GM23248 (cell line): ENCODE data around the gene CNTROB. TPM values are rescaled to one million over a fixed set of nuclear protein-coding genes. Genes with fewer than 3 reads are reported as not detected.
A peak's percentile ranks its signal among the peaks of the same experiment; 100 is the strongest.

ENCODE experiments used
- DNase-seq: peaks from one replicate; pipeline ENCODE4 v3.0.0-alpha.2; 2015
- H2AFZ ChIP-seq: fragments of 200-600 bp; sonication (generic); 2 replicates; pipeline ENCODE4 v1.6.1; 2016; ENCODE audit warnings: antibody characterized with exemption
- H3F3A ChIP-seq: fragments of 200-600 bp; sonication (generic); 2 replicates; pipeline ENCODE4 v1.6.1; 2016; ENCODE audit warnings: mild to moderate bottlenecking, antibody characterized with exemption, mixed run types; ENCODE audit not compliant: insufficient read depth
- H3K27ac ChIP-seq: fragments of 200-600 bp; sonication (generic); 2 replicates; pipeline ENCODE4 v1.5.1; 2016; ENCODE audit warnings: mild to moderate bottlenecking
- H3K27me3 ChIP-seq: fragments of 200-600 bp; sonication (generic); replicated peaks from 2 replicates; pipeline ENCODE4 v1.6.1; 2016; ENCODE audit warnings: mild to moderate bottlenecking; ENCODE audit not compliant: insufficient read depth
- H3K36me3 ChIP-seq: fragments of 200-600 bp; sonication (generic); 2 replicates; pipeline ENCODE4 v1.6.1; 2016; ENCODE audit warnings: low read depth, mild to moderate bottlenecking
- H3K4me1 ChIP-seq: fragments of 200-600 bp; sonication (generic); 2 replicates; pipeline ENCODE4 v1.6.1; 2016; ENCODE audit warnings: mild to moderate bottlenecking; ENCODE audit not compliant: insufficient read depth
- H3K4me2 ChIP-seq: fragments of 200-600 bp; sonication (generic); one replicate; pipeline ENCODE4 v1.6.1; 2016; ENCODE audit warnings: mild to moderate bottlenecking; ENCODE audit not compliant: unreplicated experiment
- H3K4me3 ChIP-seq: fragments of 200-600 bp; sonication (generic); 2 replicates; pipeline ENCODE4 v1.5.1; 2016; ENCODE audit warnings: mild to moderate bottlenecking
- H3K79me2 ChIP-seq: fragments of 200-600 bp; sonication (generic); 2 replicates; pipeline ENCODE4 v1.6.1; 2016; ENCODE audit warnings: mild to moderate bottlenecking; ENCODE audit not compliant: insufficient read depth
- H3K9ac ChIP-seq: fragments of 200-600 bp; sonication (generic); 2 replicates; pipeline ENCODE4 v1.6.1; 2016; ENCODE audit warnings: mild to moderate bottlenecking
- H3K9me2 ChIP-seq: fragments of 200-600 bp; sonication (generic); 2 replicates; pipeline ENCODE4 v1.6.1; 2016; ENCODE audit warnings: mixed run types, mild to moderate bottlenecking, moderate library complexity; ENCODE audit not compliant: insufficient read depth
- H3K9me3 ChIP-seq: fragments of 200-600 bp; sonication (generic); one replicate; pipeline ENCODE4 v1.6.1; 2017; ENCODE audit warnings: low read depth
- H4K20me1 ChIP-seq: fragments of 200-600 bp; sonication (generic); 2 replicates; pipeline ENCODE4 v1.6.0; 2016; ENCODE audit not compliant: insufficient read depth
- EZH2 ChIP-seq: fragments of 200-600 bp; sonication (generic); IDR thresholded peaks from 2 replicates; pipeline ENCODE4 v1.6.1; 2018; ENCODE audit warnings: antibody characterized with exemption, mild to moderate bottlenecking; ENCODE audit not compliant: insufficient read depth, poor library complexity, severe bottlenecking
- EZH2phosphoT487 ChIP-seq: fragments of 200-600 bp; sonication (generic); IDR thresholded peaks from 2 replicates; pipeline ENCODE4 v1.6.1; 2018; ENCODE audit warnings: antibody characterized with exemption, moderate library complexity, mild to moderate bottlenecking, low read depth; ENCODE audit not compliant: insufficient read depth
- WGBS, 2 experiments: methylation state at CpG; one replicate each; pipeline ENCODE4 v1.1.6; 2015 to 2017; ENCODE audit warnings: low lambda C conversion rate in 2 of 2, low coverage in 1 of 2; ENCODE audit errors: missing lambda C conversion rate in 2 of 2; 5-methylcytosine and 5-hydroxymethylcytosine counted together
- in situ Hi-C: fragments of 300-500 bp; cut with MboI; formaldehyde crosslinking; loops from 2 replicates; pipeline ENCODE4 v1.15.0; 2020
- polyA plus RNA-seq: library from polyadenylated mRNA; unstranded; fragments of >200 nt; fragmentation: Nextera tagmentation; extraction: Ambion mirVana; gene quantifications from 2 replicates; pipeline ENCODE4 v1.2.1, GENCODE V29; 2016
- total RNA-seq: library from RNA; depleted of rRNA; stranded (reverse); fragments of >200 nt; shearing (Covaris generic); gene quantifications from 2 replicates; pipeline ENCODE4 v1.2.3, GENCODE V29; 2014

The CNTROB gene
- total and polyA plus RNA-seq, 2 experiments from 2014 or later, result 17.9 to 21.2 TPM

- WGBS, 2 experiments, result 52 to 54% methylated on average over 18 of the region's 18 CpGs
- H3K9me2 ChIP-seq, result no peaks in the 10 kb centered on the region
- no peak for TF ChIP-seq EZH2
- no peak for TF ChIP-seq EZH2phosphoT487
- H3F3A ChIP-seq, result peaks cover 36% of the 10 kb centered on the region
- peaks cover 9% of the 10 kb centered on the region; the same call in 1 of the 2 replicates for H3K36me3 ChIP-seq
- peak within 1 kb of the TSS; percentile 86 for H3K4me2 ChIP-seq
- peak within 1 kb of the TSS; percentile 71 for H3K9ac ChIP-seq
- no peaks in the 10 kb centered on the region for H3K27me3 ChIP-seq
- in situ Hi-C loops, result no loop called here
- peaks cover 38% of the 10 kb centered on the region for H3K4me1 ChIP-seq
- peak within 1 kb of the TSS; percentile 73 for H2AFZ ChIP-seq
- H3K9me3 ChIP-seq, result no peaks in the 10 kb centered on the region
- no peaks in the 10 kb centered on the region for H4K20me1 ChIP-seq
- peak within 1 kb of the TSS; percentile 90 for H3K27ac ChIP-seq
- H3K79me2 ChIP-seq, result peaks cover 32% of the 10 kb centered on the region
- peak within 1 kb of the TSS; percentile 90 for H3K4me3 ChIP-seq
- peak; percentile 55 for DNase-seq
Measured at GRCh38 chr17:7888184-7888920, 43.7 kb upstream of the CNTROB start, which contains the start of gene CHD3. CHD3 (plus strand) TSS chr17:7888789; CDS start chr17:7889001, 212 bp downstream.

GRCh38 chr17:7889166-7889955 is 42.6 kb upstream of the CNTROB start:
- no peaks in the 10 kb centered on the region for H4K20me1 ChIP-seq
- H2AFZ ChIP-seq, result no peak overlapping the region
- TF ChIP-seq EZH2 (no peak), EZH2phosphoT487 (no peak)
- peaks cover 32% of the 10 kb centered on the region for H3K79me2 ChIP-seq
- peaks cover 32% of the 10 kb centered on the region for H3K4me1 ChIP-seq
- H3K9me3 ChIP-seq, result no peaks in the 10 kb centered on the region
- peak; percentile 96 for DNase-seq
- H3K27me3 ChIP-seq, result no peaks in the 10 kb centered on the region
- peaks cover 32% of the 10 kb centered on the region for H3F3A ChIP-seq
- WGBS, 2 experiments, result 41 to 42% methylated on average over 11 of the region's 11 CpGs
- peak overlapping the region; percentile 86 for H3K4me2 ChIP-seq
- peak overlapping the region; percentile 90 for H3K4me3 ChIP-seq
- H3K9ac ChIP-seq, result peak overlapping the region; percentile 71
- H3K9me2 ChIP-seq, result no peaks in the 10 kb centered on the region
- H3K27ac ChIP-seq, result peak overlapping the region; percentile 90
- H3K36me3 ChIP-seq, result peaks cover 9% of the 10 kb centered on the region; the same call in 1 of the 2 replicates
- in situ Hi-C loops, result no loop called here

GRCh38 chr17:7893187-7893880 is 38.7 kb upstream of the CNTROB start:
- Histone ChIP-seq H3K9me3 (no peaks in the 10 kb centered on the region), H3K4me1 (peaks cover 15% of the 10 kb centered on the region), H4K20me1 (no peaks in the 10 kb centered on the region), H3K79me2 (peaks cover 27% of the 10 kb centered on the region), H3K9me2 (no peaks in the 10 kb centered on the region), H3K9ac (no peak overlapping the region), H2AFZ (no peak overlapping the region), H3K4me2 (no peak overlapping the region), H3K27me3 (no peaks in the 10 kb centered on the region), H3K4me3 (no peak overlapping the region), H3K36me3 (peaks cover 14% of the 10 kb centered on the region), H3F3A (peaks cover 12% of the 10 kb centered on the region), H3K27ac (no peak overlapping the region)
- TF ChIP-seq EZH2 (no peak), EZH2phosphoT487 (no peak)
- DNase-seq, result no peak
- 94 to 97% methylated on average over 11 to 15 of the region's 15 CpGs for WGBS, 2 experiments
- in situ Hi-C loops, result no loop called here

GRCh38 chr17:7894226-7894625 is 37.8 kb upstream of the CNTROB start:
- H3K27me3 ChIP-seq, result no peaks in the 10 kb centered on the region
- H3K9ac ChIP-seq, result no peak overlapping the region
- H3F3A ChIP-seq, result 0 out of 2 replicates have a peak, but pooled peaks cover 6% of the 10 kb centered on the region
- no peaks in the 10 kb centered on the region for H4K20me1 ChIP-seq
- no peak overlapping the region for H3K4me3 ChIP-seq
- TF ChIP-seq EZH2, result no peak
- no peak for TF ChIP-seq EZH2phosphoT487
- H3K9me3 ChIP-seq, result no peaks in the 10 kb centered on the region
- H3K27ac ChIP-seq, result no peak overlapping the region
- peaks cover 6% of the 10 kb centered on the region for H3K4me1 ChIP-seq
- no peaks in the 10 kb centered on the region for H3K9me2 ChIP-seq
- DNase-seq, result no peak
- peaks cover 15% of the 10 kb centered on the region for H3K36me3 ChIP-seq
- 93 to 95% methylated on average over 8 to 9 of the region's 9 CpGs for WGBS, 2 experiments
- no peak overlapping the region for H2AFZ ChIP-seq
- in situ Hi-C loops, result no loop called here
- H3K79me2 ChIP-seq, result peaks cover 18% of the 10 kb centered on the region
- H3K4me2 ChIP-seq, result no peak overlapping the region
